DND-41 (cell line): ENCODE results near the gene TBCB.

Experiments
- ATAC-seq: fragments of 200-7000 bp; cut with Tn5 transposase; 3 replicates; pipeline ENCODE4 v1.9.1; 2021; ENCODE audit warnings: low read depth; ENCODE audit not compliant: insufficient read depth
- DNase-seq: peaks from one replicate; pipeline ENCODE4 v3.0.0-alpha.2; 2020
- H2AFZ ChIP-seq: 2 replicates; pipeline ENCODE4 v1.6.0; 2012; ENCODE audit warnings: low read depth, low read length
- H3K27ac ChIP-seq: 2 replicates; pipeline ENCODE4 v1.5.1; 2012; ENCODE audit warnings: low read length, inconsistent platforms
- H3K27me3 ChIP-seq: fragments of 200-600 bp; sonication (generic); 2 replicates; pipeline ENCODE4 v1.6.0; 2012; ENCODE audit warnings: low read length, mild to moderate bottlenecking, inconsistent platforms; ENCODE audit not compliant: insufficient read depth, poor library complexity
- H3K36me3 ChIP-seq: 2 replicates; pipeline ENCODE4 v1.5.1; 2012; ENCODE audit warnings: low read length, inconsistent platforms; ENCODE audit not compliant: insufficient read depth
- H3K4me1 ChIP-seq: 2 replicates; pipeline ENCODE4 v1.5.1; 2012; ENCODE audit warnings: mild to moderate bottlenecking, low read length; ENCODE audit not compliant: insufficient read depth
- H3K4me2 ChIP-seq: 2 replicates; pipeline ENCODE4 v1.6.0; 2012; ENCODE audit warnings: mild to moderate bottlenecking, moderate library complexity, low read length, inconsistent platforms; ENCODE audit not compliant: insufficient read depth
- H3K4me3 ChIP-seq, 2 experiments: fragments of 200-600 bp in 1 of 2; shearing (Covaris generic) in 1 of 2; 2 replicates each; pipeline ENCODE4 v1.5.1; 2012 to 2016; ENCODE audit warnings: inconsistent platforms in 2 of 2, low read length in 2 of 2, mild to moderate bottlenecking in 2 of 2, low read depth in 1 of 2, moderate library complexity in 1 of 2
- H3K79me2 ChIP-seq: 2 replicates; pipeline ENCODE4 v1.6.0; 2012; ENCODE audit warnings: low read length, inconsistent platforms; ENCODE audit not compliant: insufficient read depth
- H3K9ac ChIP-seq: 2 replicates; pipeline ENCODE4 v1.6.0; 2012; ENCODE audit warnings: low read depth, mild to moderate bottlenecking, inconsistent platforms, low read length, moderate library complexity
- H3K9me3 ChIP-seq: 2 replicates; pipeline ENCODE4 v1.5.1; 2012; ENCODE audit warnings: low read length, moderate library complexity, mild to moderate bottlenecking, inconsistent platforms; ENCODE audit not compliant: insufficient read depth, severe bottlenecking
- H4K20me1 ChIP-seq: 2 replicates; pipeline ENCODE4 v1.6.0; 2012; ENCODE audit warnings: low read length; ENCODE audit not compliant: insufficient read depth
- EZH2 ChIP-seq: IDR thresholded peaks from 3 replicates; pipeline ENCODE4 v1.6.1; 2012; ENCODE audit warnings: borderline replicate concordance, low read depth, mild to moderate bottlenecking, moderate library complexity, low read length, inconsistent platforms; ENCODE audit not compliant: severe bottlenecking
- TF ChIP-seq, protein P1 (sequence below): IDR thresholded peaks from 2 replicates; pipeline ENCODE4 v1.5.1; 2012; ENCODE audit warnings: borderline replicate concordance, low read length, moderate library complexity, mild to moderate bottlenecking; ENCODE audit not compliant: poor library complexity, severe bottlenecking; ENCODE audit errors: extremely low read depth

The TBCB gene

DNA sequence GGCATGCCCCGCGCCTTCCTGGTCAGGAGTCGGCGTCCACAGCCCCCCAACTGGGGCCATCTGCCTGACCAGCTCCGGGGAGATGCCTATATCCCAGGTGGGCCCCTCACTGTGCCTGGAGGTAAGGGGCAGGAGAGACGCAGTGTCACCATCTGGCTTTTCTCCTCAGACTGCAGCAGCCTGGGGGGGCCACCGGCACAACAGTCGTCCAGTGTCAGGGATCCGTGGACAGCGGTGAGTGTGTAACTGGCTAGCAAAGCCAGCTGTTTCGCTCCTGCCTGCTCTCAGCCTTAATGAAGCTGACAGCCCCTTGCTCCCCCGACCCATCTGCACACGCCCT lies 4.1 kb upstream of the TBCB start:
- H3K36me3 ChIP-seq, result peaks cover 37% of the 10 kb centered on the region
- no peak overlapping the region for H3K27ac ChIP-seq
- H2AFZ ChIP-seq, result no peak overlapping the region
- no peak overlapping the region for H3K4me3 ChIP-seq
- H3K9ac ChIP-seq, result no peak overlapping the region
- H3K79me2 ChIP-seq, result peaks cover 25% of the 10 kb centered on the region
- no peak for DNase-seq
- H3K4me2 ChIP-seq, result no peak overlapping the region
- TF ChIP-seq EZH2, result no peak
- TF ChIP-seq, protein P1, sequence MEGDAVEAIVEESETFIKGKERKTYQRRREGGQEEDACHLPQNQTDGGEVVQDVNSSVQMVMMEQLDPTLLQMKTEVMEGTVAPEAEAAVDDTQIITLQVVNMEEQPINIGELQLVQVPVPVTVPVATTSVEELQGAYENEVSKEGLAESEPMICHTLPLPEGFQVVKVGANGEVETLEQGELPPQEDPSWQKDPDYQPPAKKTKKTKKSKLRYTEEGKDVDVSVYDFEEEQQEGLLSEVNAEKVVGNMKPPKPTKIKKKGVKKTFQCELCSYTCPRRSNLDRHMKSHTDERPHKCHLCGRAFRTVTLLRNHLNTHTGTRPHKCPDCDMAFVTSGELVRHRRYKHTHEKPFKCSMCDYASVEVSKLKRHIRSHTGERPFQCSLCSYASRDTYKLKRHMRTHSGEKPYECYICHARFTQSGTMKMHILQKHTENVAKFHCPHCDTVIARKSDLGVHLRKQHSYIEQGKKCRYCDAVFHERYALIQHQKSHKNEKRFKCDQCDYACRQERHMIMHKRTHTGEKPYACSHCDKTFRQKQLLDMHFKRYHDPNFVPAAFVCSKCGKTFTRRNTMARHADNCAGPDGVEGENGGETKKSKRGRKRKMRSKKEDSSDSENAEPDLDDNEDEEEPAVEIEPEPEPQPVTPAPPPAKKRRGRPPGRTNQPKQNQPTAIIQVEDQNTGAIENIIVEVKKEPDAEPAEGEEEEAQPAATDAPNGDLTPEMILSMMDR, result no peak
- ATAC-seq, result no peak
- peaks cover 24% of the 10 kb centered on the region for H3K4me1 ChIP-seq
- H3K27me3 ChIP-seq, result no peaks in the 10 kb centered on the region
- peaks cover 10% of the 10 kb centered on the region for H4K20me1 ChIP-seq
- no peaks in the 10 kb centered on the region for H3K9me3 ChIP-seq

GRCh38 chr19:36112678-36113077 lies 2.6 kb upstream of the TBCB start:
- DNase-seq, result no peak
- H2AFZ ChIP-seq, result no peak overlapping the region
- no peak overlapping the region; the same call in 1 of the 2 replicates for H3K9ac ChIP-seq
- peak overlapping the region in 1 of 2 experiments; percentile 68; a peak in 1 of 4 replicates for H3K4me3 ChIP-seq
- H3K9me3 ChIP-seq, result no peaks in the 10 kb centered on the region
- TF ChIP-seq, protein P1, result no peak
- TF ChIP-seq EZH2, result no peak
- no peak for ATAC-seq
- H4K20me1 ChIP-seq, result peaks cover 12% of the 10 kb centered on the region
- peaks cover 31% of the 10 kb centered on the region for H3K4me1 ChIP-seq
- H3K27ac ChIP-seq, result no peak overlapping the region
- H3K27me3 ChIP-seq, result no peaks in the 10 kb centered on the region
- H3K36me3 ChIP-seq, result peaks cover 36% of the 10 kb centered on the region
- peaks cover 36% of the 10 kb centered on the region for H3K79me2 ChIP-seq
- peak overlapping the region; percentile 96; the same call in 1 of the 2 replicates for H3K4me2 ChIP-seq

DNA sequence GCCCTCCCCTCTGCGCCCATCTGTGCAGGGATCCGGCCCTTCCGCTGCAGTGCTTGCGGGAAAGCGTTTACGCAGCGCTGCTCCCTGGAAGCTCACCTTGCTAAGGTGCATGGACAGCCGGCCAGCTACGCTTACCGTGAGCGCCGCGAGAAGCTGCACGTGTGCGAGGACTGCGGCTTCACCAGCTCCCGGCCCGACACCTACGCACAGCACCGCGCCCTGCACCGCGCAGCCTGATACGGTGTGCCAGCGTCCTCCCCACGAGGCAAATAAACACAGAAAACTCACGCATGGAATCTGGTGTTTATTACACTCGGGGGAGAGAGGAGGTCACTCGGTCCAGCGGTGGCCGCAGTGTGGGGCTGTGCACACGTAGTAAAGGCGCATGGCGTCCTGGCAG lies 1.8 kb upstream of the TBCB start:
- peaks cover 41% of the 10 kb centered on the region for H3K79me2 ChIP-seq
- H3K4me1 ChIP-seq, result peaks cover 34% of the 10 kb centered on the region
- H3K9ac ChIP-seq, result peak overlapping the region; percentile 72
- no peaks in the 10 kb centered on the region for H3K9me3 ChIP-seq
- no peak for DNase-seq
- TF ChIP-seq, protein P1, result no peak
- no peak for TF ChIP-seq EZH2
- no peak for ATAC-seq
- no peaks in the 10 kb centered on the region for H3K27me3 ChIP-seq
- no peak overlapping the region for H2AFZ ChIP-seq
- peaks cover 12% of the 10 kb centered on the region for H4K20me1 ChIP-seq
- peak overlapping the region; percentile 96 for H3K4me2 ChIP-seq
- peak overlapping the region; percentile 55 to 68; a peak in 3 of 4 replicates for H3K4me3 ChIP-seq
- peaks cover 42% of the 10 kb centered on the region for H3K36me3 ChIP-seq
- no peak overlapping the region for H3K27ac ChIP-seq
